Measurements from ENCODE around the gene GPR85. TPM values are rescaled to one million over a fixed set of nuclear protein-coding genes. Genes with fewer than 3 reads are reported as not detected.

Gene GPR85
- total RNA-seq, 2 experiments from 2014 or later = not detected

DNA sequence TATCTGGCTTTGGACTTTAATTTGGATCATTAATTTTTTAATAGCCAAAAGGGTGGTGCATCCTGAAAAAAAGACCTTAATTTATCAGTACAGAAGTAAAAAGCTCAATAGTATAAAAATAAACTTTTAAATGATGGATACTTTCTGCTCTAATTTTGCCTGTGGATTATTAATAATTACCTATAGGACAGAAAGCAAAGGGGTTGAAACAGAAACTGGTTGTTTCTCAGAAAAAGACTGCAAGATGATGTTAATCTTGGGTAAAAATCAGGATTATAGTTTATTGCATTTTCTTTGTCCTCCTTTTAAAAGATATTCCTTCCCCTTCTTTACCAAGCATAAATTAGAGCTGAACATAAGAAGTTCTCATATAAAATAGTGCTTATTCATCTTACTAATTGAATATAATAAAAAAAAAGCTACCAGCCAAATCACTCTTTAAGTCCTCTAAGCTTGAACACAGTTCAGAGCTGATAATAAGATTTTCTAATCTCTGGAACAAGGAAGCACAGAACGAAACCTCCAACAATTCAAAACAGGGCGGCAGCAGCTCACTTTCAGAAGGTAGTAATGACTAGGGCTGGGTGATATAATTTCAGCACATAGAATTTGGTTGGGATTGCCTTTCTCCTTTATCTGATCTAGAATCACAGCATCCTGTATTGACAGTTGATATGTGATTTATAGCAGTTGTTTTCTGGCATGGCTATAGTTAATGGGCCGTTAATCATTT lies 8.1 kb upstream of the GPR85 start:
- H3K4me3 ChIP-seq (ENCODE audit: low read depth, low read length, poor library complexity, severe bottlenecking) = no peak overlapping the region
- ChIA-PET CTCF (ENCODE audit: unreplicated experiment) (no interaction called here), POLR2A (interaction anchor here (0.6 to 1.9 kb wide), 9 partner anchors 7 to 738 kb away, joined by 3 to 6 read pairs (median 3); no protein-coding TSS in a partner anchor)
- intact Hi-C loops (cut with micrococcal nuclease; ENCODE audit: unreplicated experiment) = no loop called here
- no peaks in the 10 kb centered on the region for H3K9me2 ChIP-seq (ENCODE audit: insufficient read depth, low read length)
- H2AFZ ChIP-seq (ENCODE audit: low read length) = no peak overlapping the region
- no peaks in the 10 kb centered on the region for H3K4me1 ChIP-seq (ENCODE audit: insufficient read depth, low read length, poor library complexity, severe bottlenecking)
- no peaks in the 10 kb centered on the region for H3K9me3 ChIP-seq (ENCODE audit: low read length)
- no peak for DNase-seq (ENCODE audit: low spot score)
- no peaks in the 10 kb centered on the region for H3K79me2 ChIP-seq (ENCODE audit: insufficient read depth, low read depth, low read length)
- H3K4me2 ChIP-seq (ENCODE audit: low read length) = no peak overlapping the region
- H3K36me3 ChIP-seq (ENCODE audit: insufficient read depth, low read length) = no peaks in the 10 kb centered on the region
- no TSS peak for BruUV-seq (replicated peaks)
- no peak overlapping the region for H3K27ac ChIP-seq (ENCODE audit: low read depth, low read length, poor library complexity, severe bottlenecking)
- TF ChIP-seq EZH2phosphoT487 (IDR thresholded peaks at IDR 0.05; ENCODE audit: borderline replicate concordance, low read depth, low read length) = no peak
- TF ChIP-seq, protein P1, sequence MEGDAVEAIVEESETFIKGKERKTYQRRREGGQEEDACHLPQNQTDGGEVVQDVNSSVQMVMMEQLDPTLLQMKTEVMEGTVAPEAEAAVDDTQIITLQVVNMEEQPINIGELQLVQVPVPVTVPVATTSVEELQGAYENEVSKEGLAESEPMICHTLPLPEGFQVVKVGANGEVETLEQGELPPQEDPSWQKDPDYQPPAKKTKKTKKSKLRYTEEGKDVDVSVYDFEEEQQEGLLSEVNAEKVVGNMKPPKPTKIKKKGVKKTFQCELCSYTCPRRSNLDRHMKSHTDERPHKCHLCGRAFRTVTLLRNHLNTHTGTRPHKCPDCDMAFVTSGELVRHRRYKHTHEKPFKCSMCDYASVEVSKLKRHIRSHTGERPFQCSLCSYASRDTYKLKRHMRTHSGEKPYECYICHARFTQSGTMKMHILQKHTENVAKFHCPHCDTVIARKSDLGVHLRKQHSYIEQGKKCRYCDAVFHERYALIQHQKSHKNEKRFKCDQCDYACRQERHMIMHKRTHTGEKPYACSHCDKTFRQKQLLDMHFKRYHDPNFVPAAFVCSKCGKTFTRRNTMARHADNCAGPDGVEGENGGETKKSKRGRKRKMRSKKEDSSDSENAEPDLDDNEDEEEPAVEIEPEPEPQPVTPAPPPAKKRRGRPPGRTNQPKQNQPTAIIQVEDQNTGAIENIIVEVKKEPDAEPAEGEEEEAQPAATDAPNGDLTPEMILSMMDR (conservative IDR thresholded peaks at IDR 0.05; ENCODE audit: low read length) = no peak
- H4K20me1 ChIP-seq (ENCODE audit: insufficient read depth, low read length) = no peaks in the 10 kb centered on the region

DNA sequence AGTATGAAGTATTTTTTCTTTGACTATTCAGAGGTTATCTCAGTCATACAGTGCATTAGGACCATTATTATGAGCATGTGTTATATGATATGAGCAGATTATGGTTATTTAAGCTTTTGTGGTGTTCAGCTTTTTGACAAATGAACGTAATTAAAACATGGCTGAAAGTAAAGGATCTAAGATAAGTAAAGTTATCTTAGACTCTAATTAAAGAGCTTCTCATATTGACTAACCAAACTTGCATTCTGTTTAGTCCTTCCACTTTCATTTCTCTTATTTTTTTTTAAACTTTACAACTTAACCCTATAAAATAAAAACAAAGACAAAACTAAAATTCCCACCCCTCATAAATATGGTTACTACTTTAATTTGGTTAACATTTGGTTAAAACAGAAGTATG lies 6.9 kb upstream of the GPR85 start:
- TF ChIP-seq, protein P1 (conservative IDR thresholded peaks at IDR 0.05; ENCODE audit: low read length) = no peak
- no peak for TF ChIP-seq EZH2phosphoT487 (IDR thresholded peaks at IDR 0.05; ENCODE audit: borderline replicate concordance, low read depth, low read length)
- H3K4me2 ChIP-seq (ENCODE audit: low read length) = no peak overlapping the region
- DNase-seq (ENCODE audit: low spot score) = no peak
- H2AFZ ChIP-seq (ENCODE audit: low read length) = no peak overlapping the region
- H3K36me3 ChIP-seq (ENCODE audit: insufficient read depth, low read length) = no peaks in the 10 kb centered on the region
- no peaks in the 10 kb centered on the region for H3K79me2 ChIP-seq (ENCODE audit: insufficient read depth, low read depth, low read length)
- BruUV-seq (replicated peaks) = no TSS peak
- no peak overlapping the region for H3K4me3 ChIP-seq (ENCODE audit: low read depth, low read length, poor library complexity, severe bottlenecking)
- no peaks in the 10 kb centered on the region for H3K4me1 ChIP-seq (ENCODE audit: insufficient read depth, low read length, poor library complexity, severe bottlenecking)
- no peak overlapping the region for H3K27ac ChIP-seq (ENCODE audit: low read depth, low read length, poor library complexity, severe bottlenecking)
- intact Hi-C loops (cut with micrococcal nuclease; ENCODE audit: unreplicated experiment) = no loop called here
- no peaks in the 10 kb centered on the region for H3K9me2 ChIP-seq (ENCODE audit: insufficient read depth, low read length)
- H3K9me3 ChIP-seq (ENCODE audit: low read length) = no peaks in the 10 kb centered on the region
- ChIA-PET POLR2A (interaction anchor here (0.5 to 1.9 kb wide), 5 partner anchors 9 to 557 kb away, joined by 3 to 6 read pairs (median 3); no protein-coding TSS in a partner anchor), CTCF (ENCODE audit: unreplicated experiment) (no interaction called here)
- H4K20me1 ChIP-seq (ENCODE audit: insufficient read depth, low read length) = no peaks in the 10 kb centered on the region

DNA sequence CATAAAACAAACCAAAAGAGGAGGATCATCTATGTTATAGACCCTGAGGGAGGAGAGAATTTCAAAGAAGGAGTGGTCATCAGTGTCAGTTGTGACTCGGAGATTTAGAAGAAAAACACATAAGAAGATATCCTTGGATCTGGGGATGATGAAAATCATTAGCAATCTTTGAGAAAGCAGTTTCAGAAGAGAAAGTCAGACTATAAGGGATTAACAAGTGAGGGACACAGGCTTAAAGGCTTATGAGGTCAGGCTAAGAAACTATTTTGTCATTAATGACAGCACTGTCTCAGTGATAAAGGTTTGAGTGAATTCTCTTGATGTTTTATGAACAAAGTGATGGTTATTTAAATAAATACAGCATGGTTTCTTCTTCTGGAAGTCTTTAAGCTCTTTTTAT lies 6.1 kb upstream of the GPR85 start:
- Histone ChIP-seq H3K4me1 (ENCODE audit: insufficient read depth, low read length, poor library complexity, severe bottlenecking) (no peaks in the 10 kb centered on the region), H3K4me2 (ENCODE audit: low read length) (no peak overlapping the region), H3K27ac (ENCODE audit: low read depth, low read length, poor library complexity, severe bottlenecking) (no peak overlapping the region), H3K9me2 (ENCODE audit: insufficient read depth, low read length) (no peaks in the 10 kb centered on the region), H3K9me3 (ENCODE audit: low read length) (no peaks in the 10 kb centered on the region), H3K79me2 (ENCODE audit: insufficient read depth, low read depth, low read length) (no peaks in the 10 kb centered on the region), H3K36me3 (ENCODE audit: insufficient read depth, low read length) (no peaks in the 10 kb centered on the region), H3K4me3 (ENCODE audit: low read depth, low read length, poor library complexity, severe bottlenecking) (no peak overlapping the region), H4K20me1 (ENCODE audit: insufficient read depth, low read length) (no peaks in the 10 kb centered on the region), H2AFZ (ENCODE audit: low read length) (no peak overlapping the region)
- DNase-seq (ENCODE audit: low spot score) = no peak
- TF ChIP-seq, protein P1 (conservative IDR thresholded peaks at IDR 0.05; ENCODE audit: low read length) = no peak
- TF ChIP-seq EZH2phosphoT487 (IDR thresholded peaks at IDR 0.05; ENCODE audit: borderline replicate concordance, low read depth, low read length) = no peak
- CTCF ChIA-PET (ENCODE audit: unreplicated experiment) = no interaction called here
- intact Hi-C loops (cut with micrococcal nuclease; ENCODE audit: unreplicated experiment) = no loop called here
- BruUV-seq (replicated peaks) = no TSS peak
- POLR2A ChIA-PET = interaction anchor here (0.7 to 1.2 kb wide), 3 partner anchors 90 to 205 kb away, joined by 3 to 4 read pairs (median 3); no protein-coding TSS in a partner anchor
